ENCODE results near the gene KDM4C.

Gene KDM4C

DNA sequence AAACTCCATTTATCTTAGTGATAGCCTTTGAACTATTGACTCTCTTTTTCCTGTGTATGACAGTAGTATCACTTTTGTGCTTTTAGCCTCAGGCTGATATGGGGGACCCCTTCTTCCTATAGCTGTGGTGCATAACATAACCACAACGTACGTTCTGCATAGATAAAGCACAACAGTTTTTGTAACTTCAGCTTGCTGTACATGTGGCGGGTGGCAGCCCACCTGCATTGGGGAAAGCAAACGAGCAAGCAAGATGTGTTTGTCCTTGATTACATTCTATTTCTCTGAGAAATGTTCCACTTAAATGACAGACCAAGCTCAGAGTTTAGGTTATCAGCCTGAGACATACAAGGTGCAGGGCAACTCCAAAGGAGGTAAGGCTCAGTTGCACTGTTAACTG, 309.4 kb downstream of the KDM4C start:
- DNase-seq: no peak

GRCh38 chr9:7071916-7072315, 314.1 kb downstream of the KDM4C start:
- no peak for DNase-seq

GRCh38 chr9:7073706-7074105, 315.9 kb downstream of the KDM4C start:
- no peak for DNase-seq

DNA sequence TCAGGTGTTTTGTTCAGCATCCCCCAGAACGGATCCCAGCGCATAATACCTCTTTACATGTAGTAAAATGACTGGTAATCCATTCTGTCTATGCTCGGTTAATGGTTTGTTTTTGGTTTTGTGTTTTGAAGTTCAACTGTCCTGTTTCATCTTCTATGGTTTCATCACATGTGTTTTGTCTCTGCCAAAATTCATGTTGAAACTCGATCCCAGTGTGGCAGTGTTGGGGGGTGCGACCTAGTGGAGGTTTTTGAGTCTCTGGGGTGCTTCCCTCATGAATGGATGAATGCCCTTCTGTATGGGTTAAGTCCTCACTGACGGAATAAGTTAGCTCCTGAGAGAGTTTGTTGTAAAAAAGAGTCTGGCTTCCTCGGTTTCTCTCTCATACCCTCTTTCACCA, 317.4 kb downstream of the KDM4C start:
- DNase-seq: no peak

DNA sequence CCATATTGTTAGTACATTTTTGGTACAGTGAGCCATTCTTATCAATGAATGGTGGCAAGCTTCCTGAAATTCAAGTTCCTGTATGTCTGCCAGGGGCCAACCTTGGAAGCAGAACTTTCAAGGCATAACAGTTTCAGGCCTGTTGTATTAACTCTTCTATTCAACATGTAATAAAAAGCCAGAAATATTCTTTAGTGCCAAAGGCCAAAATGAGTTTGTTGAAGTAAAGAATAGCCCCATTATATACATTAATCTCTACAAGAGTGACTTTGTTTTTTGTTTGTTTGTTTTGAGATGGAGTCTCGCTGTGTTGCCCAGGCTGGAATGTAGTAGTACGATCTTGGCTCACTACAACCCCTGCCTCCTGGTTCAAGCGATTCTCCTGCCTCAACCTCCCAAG, 321.3 kb downstream of the KDM4C start:
- no peak for DNase-seq

- DNase-seq: no peak
These were observed 323.4 kb downstream of the KDM4C start for GRCh38 chr9:7081065-7081600.

DNA sequence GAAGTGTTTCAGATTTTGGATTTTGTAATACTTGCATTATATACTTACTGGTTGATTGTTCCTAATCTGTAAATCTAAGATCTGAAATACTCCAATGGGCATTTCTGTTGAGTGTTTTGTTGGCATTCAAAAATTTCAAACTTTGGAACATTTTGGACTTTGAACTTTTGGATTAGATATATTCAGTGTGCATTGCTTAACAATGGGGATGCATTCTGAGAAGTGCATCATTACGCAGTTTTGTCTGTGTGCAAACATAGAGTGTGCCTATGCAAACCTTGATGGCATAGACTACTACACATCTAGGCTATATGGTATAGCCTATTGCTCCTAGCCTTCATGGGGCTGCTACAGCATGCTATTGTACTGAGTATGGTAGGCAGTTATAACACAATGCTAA, 325.4 kb downstream of the KDM4C start:
- DNase-seq: no peak

DNA sequence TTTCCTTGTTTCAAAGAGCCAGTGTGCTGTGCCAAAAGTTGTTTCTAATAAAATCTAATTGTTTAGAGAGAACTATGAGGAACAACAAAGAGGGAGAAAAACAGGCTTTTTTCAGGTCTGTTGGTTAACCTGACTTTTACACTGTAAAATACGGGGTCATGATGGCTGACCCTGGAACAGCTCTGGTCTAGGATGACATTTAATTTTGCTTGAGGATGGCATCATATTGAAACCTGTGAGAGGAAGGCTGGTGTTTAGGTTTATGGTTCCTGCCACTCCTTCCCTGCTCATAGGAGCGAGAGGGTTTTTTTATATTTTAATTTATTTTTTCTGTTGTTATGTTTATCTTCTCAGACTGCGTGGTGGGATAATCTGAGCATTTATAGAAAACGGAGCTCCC, 327.6 kb downstream of the KDM4C start:
- DNase-seq: no peak

DNA sequence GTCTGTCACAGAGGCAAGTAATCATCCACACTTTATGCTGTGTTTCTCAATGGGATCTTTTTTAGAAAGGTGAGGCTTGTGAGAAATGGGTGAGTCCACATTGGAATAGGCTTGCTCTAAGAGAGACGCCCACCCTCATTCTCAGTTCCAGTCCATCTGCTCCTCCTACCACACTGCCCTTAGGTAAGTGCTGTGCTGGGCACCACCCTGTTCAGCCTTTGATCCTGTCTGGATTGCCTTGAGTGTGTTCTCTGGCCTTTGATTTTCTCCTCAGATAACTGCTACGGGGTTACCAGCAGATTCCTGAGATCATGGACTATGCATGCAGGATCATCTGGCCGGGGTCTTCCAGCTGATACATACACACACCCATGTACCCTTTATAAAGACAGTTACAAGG, 328.6 kb downstream of the KDM4C start:
- no peak for DNase-seq

DNA sequence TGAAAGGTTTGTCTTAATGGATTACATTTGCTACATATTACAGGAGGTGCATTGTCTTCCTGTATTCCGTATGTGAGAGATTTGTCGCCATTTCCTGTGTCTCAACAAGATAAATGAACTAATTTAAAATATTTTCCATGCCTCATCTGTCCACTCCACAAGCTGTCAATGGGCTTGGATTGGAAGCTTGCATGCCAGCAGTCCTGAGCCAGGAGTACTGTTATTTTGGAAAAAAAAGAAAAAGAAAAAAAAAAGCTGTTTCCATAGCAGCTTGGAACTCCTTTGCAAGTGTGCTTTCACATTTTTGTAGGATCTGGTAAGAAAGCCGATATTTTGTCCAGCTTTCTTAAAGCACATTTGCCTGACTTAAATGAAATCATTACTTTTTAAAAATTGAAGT, 330.8 kb downstream of the KDM4C start:
- DNase-seq: no peak

DNA sequence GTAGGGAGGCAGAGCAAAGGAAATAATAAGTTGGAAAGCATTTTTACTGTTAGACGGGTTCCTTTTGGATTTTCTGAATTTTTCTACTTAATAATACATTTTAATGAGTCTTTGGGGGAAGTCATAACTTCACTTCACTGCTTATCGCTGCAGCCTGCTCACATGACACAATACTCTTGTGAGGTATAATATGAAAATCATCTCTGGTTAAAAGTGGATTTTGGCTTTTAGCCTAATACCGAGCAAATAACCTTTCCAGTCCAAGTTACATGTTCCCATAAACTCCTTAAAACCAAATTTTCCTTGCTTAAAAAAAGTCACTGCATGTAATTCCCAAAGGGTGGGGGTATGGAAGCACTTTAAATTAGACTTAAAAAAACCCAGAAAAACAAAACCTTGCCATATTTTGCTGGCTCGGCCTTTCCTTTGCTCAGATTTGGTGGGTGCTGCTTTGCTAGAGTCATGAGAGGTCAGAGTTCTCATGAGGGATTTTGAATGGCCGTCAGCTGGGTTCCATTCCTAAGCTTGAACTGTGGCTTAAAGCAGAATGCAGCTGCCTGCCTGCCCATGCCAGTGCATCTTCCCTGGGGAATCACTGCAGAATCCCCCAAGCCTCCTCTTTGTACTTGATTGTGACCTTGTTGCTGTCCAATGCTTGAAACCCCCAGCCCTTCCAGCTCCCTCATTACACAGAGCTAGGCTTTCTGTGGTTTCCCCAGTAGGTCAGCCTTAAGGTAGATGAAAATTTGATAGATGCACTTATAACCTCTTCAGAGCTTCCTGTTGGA, 331.8 kb downstream of the KDM4C start:
- DNase-seq: no peak

DNA sequence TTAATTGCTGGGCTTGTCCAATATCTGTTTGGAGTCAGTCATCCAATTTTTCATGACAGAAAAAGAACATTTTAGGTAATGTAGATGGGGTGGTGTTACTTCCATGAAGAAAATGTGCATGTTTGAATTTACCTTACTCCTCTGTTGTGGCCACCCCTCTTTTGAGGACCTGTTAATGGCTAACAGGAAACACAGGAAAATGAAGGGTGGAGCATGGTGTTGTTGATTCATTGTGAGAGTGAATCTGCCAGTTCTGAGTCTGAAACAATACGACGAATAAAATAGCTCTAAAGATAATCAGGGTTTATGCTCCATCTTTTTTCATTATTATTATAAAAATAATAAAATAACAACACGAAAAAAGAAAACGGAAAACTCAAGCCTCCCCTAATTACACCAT, 335.3 kb downstream of the KDM4C start:
- DNase-seq: no peak

DNA sequence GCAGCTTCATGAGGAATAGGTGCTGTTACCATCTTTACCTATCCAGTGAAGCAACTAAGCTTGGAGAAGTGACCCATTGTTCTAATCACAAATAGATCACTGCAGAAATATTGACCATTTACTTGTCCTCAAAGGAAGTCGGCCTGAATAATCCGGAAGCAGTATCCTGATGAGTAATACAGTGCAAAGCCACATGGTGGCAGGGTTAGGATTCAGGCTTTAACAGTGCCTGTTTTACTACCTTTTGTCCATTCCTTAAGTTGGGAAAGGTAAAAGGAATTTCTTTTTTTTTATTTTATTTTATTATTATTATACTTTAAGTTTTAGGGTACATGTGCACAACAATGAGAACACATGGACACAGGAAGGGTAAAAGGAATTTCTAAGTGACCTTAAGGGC, 336.3 kb downstream of the KDM4C start:
- DNase-seq: no peak

DNA sequence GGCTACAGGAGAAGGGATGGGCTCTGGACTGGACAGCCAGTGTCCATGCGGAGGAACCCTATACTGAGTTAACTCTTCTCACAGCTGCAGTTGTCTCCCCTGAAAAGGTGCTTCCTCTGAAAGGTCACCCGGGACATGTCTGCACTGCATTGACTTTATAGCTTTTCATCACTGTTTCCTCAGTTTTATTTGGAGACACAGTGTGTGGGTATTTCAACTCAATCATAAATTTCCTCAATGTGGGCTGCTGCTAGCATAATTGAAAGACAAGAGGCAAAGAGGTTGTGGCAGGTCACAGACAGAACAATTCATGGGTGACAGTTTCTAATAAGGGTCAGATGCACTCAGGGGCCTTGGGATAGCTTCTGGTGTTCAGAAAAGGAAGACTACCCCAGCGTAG, 336.8 kb downstream of the KDM4C start:
- no peak for DNase-seq

- no peak for DNase-seq
These were observed 337.3 kb downstream of the KDM4C start for GRCh38 chr9:7095058-7095457.

DNA sequence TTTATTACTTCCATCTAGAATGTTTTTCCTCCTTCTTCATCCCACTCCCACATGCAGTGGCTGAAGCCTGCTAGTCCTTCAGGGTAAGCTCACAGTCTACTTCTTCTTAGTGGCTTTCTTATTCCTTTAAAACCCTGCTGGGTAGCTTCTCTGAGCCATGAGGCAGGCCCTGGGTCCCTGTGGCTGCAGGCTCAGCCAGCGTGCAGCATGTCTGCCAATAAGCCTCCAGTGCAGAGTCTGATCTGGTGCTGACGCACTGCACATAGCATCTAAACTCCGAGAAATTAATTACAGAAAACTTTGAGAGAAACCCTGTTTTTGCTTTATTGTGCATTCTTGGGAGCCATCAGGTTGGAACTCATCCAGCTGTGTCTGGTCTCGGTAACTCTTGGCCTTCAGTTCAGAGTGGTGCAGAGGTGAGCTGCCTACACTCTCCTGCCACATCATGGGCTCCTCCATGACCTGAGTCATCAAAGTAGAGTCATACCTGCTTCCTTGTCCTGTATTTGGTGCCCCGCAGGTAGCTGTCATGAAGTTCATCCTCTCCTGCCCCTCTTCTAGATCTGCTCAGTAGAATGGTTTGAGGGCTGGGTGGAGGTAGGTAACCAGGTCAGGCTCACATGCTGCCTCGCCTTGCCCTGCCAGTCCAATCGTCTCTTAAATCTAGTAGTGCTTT, 339.4 kb downstream of the KDM4C start:
- no peak for DNase-seq

DNA sequence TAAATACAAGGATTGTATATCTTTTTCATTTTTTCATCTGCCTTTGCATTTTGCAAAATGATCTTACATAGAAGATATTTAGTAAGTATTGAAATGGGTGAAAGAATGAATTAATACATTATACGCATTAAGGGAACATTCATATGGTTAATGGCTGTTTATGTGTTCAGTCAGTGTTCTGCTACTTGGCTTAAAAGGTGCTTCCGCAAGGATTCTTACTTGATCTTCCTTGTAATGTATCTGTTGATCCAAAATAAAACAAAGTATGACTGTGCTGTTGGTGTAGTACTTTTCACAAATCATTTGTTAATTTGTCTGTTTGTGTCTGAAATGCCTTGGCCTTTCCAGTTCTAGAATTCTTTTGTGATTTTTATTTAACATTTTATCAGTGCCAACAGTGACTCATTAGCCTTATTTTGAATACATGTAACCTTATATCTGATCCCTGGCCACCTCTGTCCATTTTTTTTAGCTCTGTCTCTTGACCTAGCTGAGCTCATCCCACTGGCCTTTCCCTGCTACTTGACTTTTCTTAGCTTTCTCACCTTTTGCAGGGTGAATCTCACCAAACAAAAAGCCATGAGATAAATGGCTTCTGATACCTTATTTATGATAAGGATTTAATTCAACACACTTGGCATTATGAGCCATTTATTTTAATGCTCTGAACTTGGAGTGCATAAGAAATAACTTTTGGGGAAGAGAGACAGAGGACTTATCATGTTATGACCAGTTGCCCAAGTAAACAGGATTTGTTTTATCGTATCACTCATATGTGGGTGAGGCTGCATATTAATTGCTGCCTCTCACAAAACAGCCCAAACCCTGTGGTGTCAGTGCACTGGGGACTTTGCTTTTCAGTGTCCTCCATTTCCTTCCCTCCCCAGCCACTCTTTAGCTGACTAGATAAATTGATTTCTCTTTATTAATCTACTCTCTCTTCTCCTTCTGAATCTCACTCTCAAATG, 340.3 kb downstream of the KDM4C start:
- no peak for DNase-seq

GRCh38 chr9:7103367-7103766, 345.6 kb downstream of the KDM4C start:
- no peak for DNase-seq

DNA sequence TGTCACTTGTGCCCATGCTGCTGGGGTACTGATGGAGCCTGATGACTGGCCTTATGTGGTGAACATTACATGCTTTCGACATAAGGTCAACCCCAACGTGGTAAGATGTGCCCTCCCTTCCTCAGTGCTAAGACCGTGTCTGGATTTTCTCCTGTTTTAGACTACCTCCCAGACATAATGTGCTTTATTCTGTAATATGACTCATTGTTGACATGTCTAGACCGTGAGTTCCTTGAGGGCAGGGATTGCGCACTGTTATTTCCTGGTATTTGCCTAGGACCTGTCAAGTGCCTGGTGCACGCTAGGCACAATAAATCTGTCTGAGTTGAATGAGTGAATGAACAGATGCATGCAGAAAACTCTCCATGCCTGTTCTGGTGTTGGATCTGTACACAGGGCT, 346.0 kb downstream of the KDM4C start:
- DNase-seq: no peak

- no peak for DNase-seq
These were observed 346.9 kb downstream of the KDM4C start for GRCh38 chr9:7104625-7105024.

DNA sequence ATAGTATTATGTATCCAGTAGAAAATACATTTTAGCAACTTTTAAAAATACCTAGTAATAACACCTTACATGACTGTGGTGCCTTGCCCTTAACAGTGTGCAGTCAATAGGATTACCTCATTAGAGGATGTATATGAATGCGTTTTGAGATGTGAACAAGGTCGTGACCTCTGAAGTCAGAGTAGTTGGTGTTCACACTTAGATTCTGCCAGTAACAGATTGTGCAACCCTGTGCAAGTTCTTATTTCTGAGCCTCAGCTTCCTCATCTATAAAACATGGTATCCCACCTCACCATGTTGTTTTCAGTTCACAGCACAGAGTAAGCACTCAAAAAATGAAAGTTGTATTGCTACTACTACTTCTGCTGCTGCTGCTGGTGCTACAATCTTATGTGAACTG, 347.3 kb downstream of the KDM4C start:
- DNase-seq: no peak

- DNase-seq: no peak
These were observed 351.2 kb downstream of the KDM4C start for GRCh38 chr9:7108936-7109335.

DNA sequence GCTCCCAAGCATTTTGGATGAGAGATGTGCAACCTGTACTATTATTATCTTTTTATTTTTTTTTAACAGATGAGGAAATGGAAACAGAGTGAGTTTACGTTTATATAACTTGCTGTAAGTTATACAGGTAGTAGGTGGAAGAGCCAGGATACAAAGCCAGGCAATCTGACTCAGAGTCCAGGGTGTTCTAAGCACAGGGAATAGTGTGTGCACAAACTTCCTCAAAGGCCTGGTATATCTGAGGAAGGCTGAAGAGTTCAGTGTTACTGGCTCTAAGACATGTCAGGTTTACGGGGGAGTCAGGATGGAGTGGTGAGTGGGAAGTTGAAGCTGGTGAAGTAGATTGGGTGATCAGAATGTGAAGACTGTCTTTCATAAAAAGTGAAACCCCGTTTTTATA, 353.6 kb downstream of the KDM4C start:
- DNase-seq: no peak

Measured in 8988T (cell line).